Activated naive CD4-positive, alpha-beta T cell treated with anti-CD3 and anti-CD28 coated beads, Interleukin-2, amount 10 ng/mL, durations not matched to agents 7 days and 5 days (primary cell): ENCODE results near the gene DIAPH3.
"Not testable (repeated sequence)": the region's sequence is repeated elsewhere in the genome, so short reads cannot be mapped to it uniquely, and the experiment has no call there.

Experiments
- CTCF ChIA-PET: fragments of 350-600 bp; sonication (Branson Sonifier 250); formaldehyde crosslinking; loops from one replicate; lab custom pipeline; 2021; ENCODE audit warnings: antibody characterized with exemption; lab: Charles Lee
- DNase-seq: peaks from one replicate; pipeline ENCODE4 v3.0.0-alpha.2; 2020
- H3K27ac Mint-ChIP-seq: one replicate; pipeline ENCODE4 v1.8.0; 2021; ENCODE audit warnings: mild to moderate bottlenecking, moderate library complexity, mixed read lengths
- H3K27me3 Mint-ChIP-seq: one replicate; pipeline ENCODE4 v1.8.0; 2021; ENCODE audit warnings: mild to moderate bottlenecking, mixed read lengths
- H3K36me3 Mint-ChIP-seq: one replicate; pipeline ENCODE4 v1.8.0; 2021; ENCODE audit warnings: mixed read lengths
- H3K4me1 Mint-ChIP-seq: one replicate; pipeline ENCODE4 v1.8.0; 2021; ENCODE audit warnings: mixed read lengths
- H3K4me3 Mint-ChIP-seq: one replicate; pipeline ENCODE4 v1.8.0; 2021; ENCODE audit warnings: mild to moderate bottlenecking, moderate library complexity, mixed read lengths
- H3K9me3 Mint-ChIP-seq: one replicate; pipeline ENCODE4 v1.8.0; 2021; ENCODE audit warnings: mixed read lengths

DIAPH3 gene, protein sequence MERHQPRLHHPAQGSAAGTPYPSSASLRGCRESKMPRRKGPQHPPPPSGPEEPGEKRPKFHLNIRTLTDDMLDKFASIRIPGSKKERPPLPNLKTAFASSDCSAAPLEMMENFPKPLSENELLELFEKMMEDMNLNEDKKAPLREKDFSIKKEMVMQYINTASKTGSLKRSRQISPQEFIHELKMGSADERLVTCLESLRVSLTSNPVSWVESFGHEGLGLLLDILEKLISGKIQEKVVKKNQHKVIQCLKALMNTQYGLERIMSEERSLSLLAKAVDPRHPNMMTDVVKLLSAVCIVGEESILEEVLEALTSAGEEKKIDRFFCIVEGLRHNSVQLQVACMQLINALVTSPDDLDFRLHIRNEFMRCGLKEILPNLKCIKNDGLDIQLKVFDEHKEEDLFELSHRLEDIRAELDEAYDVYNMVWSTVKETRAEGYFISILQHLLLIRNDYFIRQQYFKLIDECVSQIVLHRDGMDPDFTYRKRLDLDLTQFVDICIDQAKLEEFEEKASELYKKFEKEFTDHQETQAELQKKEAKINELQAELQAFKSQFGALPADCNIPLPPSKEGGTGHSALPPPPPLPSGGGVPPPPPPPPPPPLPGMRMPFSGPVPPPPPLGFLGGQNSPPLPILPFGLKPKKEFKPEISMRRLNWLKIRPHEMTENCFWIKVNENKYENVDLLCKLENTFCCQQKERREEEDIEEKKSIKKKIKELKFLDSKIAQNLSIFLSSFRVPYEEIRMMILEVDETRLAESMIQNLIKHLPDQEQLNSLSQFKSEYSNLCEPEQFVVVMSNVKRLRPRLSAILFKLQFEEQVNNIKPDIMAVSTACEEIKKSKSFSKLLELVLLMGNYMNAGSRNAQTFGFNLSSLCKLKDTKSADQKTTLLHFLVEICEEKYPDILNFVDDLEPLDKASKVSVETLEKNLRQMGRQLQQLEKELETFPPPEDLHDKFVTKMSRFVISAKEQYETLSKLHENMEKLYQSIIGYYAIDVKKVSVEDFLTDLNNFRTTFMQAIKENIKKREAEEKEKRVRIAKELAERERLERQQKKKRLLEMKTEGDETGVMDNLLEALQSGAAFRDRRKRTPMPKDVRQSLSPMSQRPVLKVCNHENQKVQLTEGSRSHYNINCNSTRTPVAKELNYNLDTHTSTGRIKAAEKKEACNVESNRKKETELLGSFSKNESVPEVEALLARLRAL

GRCh38 chr13:60163478-60164233 lies at the start of gene DIAPH3:
DIAPH3 (minus strand) TSS chr13:60163928; CDS start chr13:60163766, 162 bp downstream.
- CTCF ChIA-PET: no interaction called here
- Mint-ChIP-seq H3K27ac (peak within 1 kb of the TSS; percentile 90), H3K9me3 (no peaks in the 10 kb centered on the region), H3K36me3 (peaks cover 14% of the 10 kb centered on the region), H3K4me3 (peak within 1 kb of the TSS; percentile 81), H3K27me3 (no peaks in the 10 kb centered on the region), H3K4me1 (peaks cover 42% of the 10 kb centered on the region)
- peak; percentile 96 for DNase-seq

DNA sequence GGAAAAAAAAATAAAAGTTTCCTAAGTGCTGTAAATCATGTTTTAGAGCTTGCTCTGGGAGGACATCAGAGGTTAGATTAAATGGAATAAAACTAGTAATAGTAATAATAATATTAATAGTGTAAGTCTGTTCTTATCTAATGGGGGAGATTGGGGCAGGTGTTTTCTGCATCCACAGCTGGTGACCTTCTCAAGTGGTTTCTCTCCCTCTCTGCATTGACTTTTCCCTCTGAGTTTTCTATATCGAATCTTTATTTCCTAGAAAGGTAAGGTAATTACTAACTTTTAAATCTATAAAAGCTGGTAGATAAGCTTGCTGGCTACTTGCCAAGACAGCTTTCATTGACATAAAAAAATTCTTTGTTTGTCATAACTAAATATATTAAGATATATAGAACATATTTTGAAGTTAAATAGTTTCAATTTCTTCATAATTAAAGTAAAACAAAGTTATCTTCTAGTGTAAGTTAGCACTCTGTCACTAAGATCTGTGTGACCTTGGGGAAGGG lies 49.6 kb upstream of the DIAPH3 start:
- no peaks in the 10 kb centered on the region for H3K4me1 Mint-ChIP-seq
- H3K27me3 Mint-ChIP-seq: peaks cover 8% of the 10 kb centered on the region
- H3K36me3 Mint-ChIP-seq: no peaks in the 10 kb centered on the region
- CTCF ChIA-PET: no interaction called here
- H3K9me3 Mint-ChIP-seq: no peaks in the 10 kb centered on the region
- DNase-seq: no peak
- no peak overlapping the region for H3K27ac Mint-ChIP-seq
- H3K4me3 Mint-ChIP-seq: no peak overlapping the region

GRCh38 chr13:60211548-60211947 lies 47.8 kb upstream of the DIAPH3 start:
- Mint-ChIP-seq H3K27me3 (peaks cover 11% of the 10 kb centered on the region), H3K36me3 (no peaks in the 10 kb centered on the region), H3K9me3 (no peaks in the 10 kb centered on the region), H3K4me1 (no peaks in the 10 kb centered on the region), H3K4me3 (no peak overlapping the region), H3K27ac (no peak overlapping the region)
- no peak for DNase-seq
- CTCF ChIA-PET: no interaction called here

DNA sequence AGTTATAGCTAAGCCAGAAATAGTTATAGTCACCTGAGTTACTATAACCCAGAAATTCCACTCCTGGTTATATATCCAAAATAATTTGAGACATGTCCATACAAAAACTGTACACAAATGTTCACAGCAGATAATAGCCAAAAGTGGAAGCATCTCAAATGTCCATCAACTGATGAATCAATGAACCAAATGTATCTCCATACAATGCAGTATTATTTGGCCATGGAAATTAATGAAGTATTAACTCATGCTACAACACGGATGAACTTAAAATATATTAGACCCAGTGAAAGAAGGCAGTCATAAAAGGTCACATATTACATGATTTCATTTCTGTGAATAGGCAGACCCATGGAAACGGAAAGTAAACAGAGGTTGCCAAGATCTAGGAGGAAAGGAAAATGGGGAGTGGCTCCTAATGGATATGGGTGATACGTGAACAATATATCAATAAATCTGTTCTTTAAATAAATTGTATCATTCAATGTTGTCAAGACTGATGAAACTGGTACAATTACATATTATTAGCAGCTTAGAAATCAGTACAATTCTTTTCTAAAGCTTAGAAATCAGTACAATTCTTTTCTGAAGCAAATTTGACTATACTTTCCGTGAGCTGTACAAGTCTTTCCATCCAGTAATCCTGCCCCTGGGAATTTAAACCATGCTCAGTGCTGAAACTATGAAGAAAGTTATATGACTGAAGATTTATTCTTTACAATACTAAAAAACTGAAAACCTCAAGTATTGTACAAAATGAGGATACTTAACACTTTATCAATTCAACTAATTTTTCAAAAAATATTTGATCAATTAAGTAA lies 47.0 kb upstream of the DIAPH3 start:
- Mint-ChIP-seq H3K4me1 (no peaks in the 10 kb centered on the region), H3K27me3 (peaks cover 11% of the 10 kb centered on the region), H3K9me3 (no peaks in the 10 kb centered on the region), H3K27ac (no peak overlapping the region), H3K36me3 (no peaks in the 10 kb centered on the region), H3K4me3 (no peak overlapping the region)
- DNase-seq: no peak
- CTCF ChIA-PET: no interaction called here

GRCh38 chr13:60205499-60205898 lies 41.8 kb upstream of the DIAPH3 start:
- CTCF ChIA-PET, DNase-seq, H3K4me3 Mint-ChIP-seq, H3K27ac Mint-ChIP-seq, H3K4me1 Mint-ChIP-seq, H3K27me3 Mint-ChIP-seq, H3K36me3 Mint-ChIP-seq, H3K9me3 Mint-ChIP-seq: not testable (repeated sequence)

- Mint-ChIP-seq H3K4me3 (no peak overlapping the region), H3K27me3 (no peaks in the 10 kb centered on the region), H3K4me1 (no peaks in the 10 kb centered on the region), H3K36me3 (no peaks in the 10 kb centered on the region), H3K9me3 (no peaks in the 10 kb centered on the region), H3K27ac (no peak overlapping the region)
- no peak for DNase-seq
- CTCF ChIA-PET: no interaction called here
Measured at GRCh38 chr13:60201286-60201685, 37.6 kb upstream of the DIAPH3 start.

DNA sequence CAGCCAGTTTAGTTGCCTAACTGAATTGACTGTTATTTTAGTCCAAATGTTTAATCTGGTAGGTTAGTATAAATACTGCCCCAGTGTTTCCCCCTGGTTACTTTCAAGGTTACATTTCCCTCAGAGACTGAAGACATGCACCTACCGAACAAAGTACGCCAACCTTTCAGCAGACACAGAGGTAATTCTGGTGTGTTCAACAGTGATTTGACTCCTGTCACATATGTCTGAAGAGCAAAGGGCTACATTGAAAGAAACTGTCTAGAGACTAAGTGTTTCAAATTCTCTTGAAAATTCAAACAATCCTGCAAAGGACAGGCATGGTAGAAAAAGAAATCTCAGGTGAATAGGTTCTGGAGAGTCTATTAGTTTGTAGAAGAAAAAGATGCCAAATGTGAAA lies 32.2 kb upstream of the DIAPH3 start:
- not testable (repeated sequence) for H3K27ac Mint-ChIP-seq, H3K27me3 Mint-ChIP-seq

GRCh38 chr13:60182907-60183306 lies 19.2 kb upstream of the DIAPH3 start:
- Mint-ChIP-seq H3K4me1 (no peaks in the 10 kb centered on the region), H3K27me3 (peaks cover 4% of the 10 kb centered on the region), H3K27ac (no peak overlapping the region), H3K4me3 (no peak overlapping the region), H3K9me3 (no peaks in the 10 kb centered on the region), H3K36me3 (no peaks in the 10 kb centered on the region)
- CTCF ChIA-PET: no interaction called here
- DNase-seq: no peak

More for the DNA sequence above, 32.2 kb upstream of the DIAPH3 start:
- H3K36me3 Mint-ChIP-seq, H3K4me1 Mint-ChIP-seq, CTCF ChIA-PET, H3K9me3 Mint-ChIP-seq, DNase-seq, H3K4me3 Mint-ChIP-seq: not testable (repeated sequence)

DNA sequence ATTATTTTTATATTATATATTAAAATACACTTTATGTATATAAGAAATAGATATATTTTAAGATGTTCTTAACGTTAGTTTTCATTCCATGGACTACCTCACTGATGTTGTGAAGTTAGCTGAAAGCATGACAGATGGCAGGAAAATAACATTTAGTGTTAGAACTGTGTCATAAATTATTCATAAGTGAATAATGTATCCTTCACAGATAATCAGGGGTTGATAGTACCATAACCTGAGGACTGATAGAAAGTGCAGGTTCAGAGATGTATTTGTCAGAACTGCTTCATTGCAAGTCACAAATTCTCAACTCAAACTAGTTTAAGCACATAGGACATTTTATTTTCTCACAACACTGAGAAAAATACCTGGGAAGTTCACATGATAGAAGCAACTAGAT lies 14.6 kb upstream of the DIAPH3 start:
- Mint-ChIP-seq H3K27me3 (peaks cover 8% of the 10 kb centered on the region), H3K4me3 (no peak overlapping the region), H3K9me3 (no peaks in the 10 kb centered on the region), H3K4me1 (no peaks in the 10 kb centered on the region), H3K36me3 (no peaks in the 10 kb centered on the region), H3K27ac (no peak overlapping the region)
- CTCF ChIA-PET: no interaction called here
- no peak for DNase-seq

DNA sequence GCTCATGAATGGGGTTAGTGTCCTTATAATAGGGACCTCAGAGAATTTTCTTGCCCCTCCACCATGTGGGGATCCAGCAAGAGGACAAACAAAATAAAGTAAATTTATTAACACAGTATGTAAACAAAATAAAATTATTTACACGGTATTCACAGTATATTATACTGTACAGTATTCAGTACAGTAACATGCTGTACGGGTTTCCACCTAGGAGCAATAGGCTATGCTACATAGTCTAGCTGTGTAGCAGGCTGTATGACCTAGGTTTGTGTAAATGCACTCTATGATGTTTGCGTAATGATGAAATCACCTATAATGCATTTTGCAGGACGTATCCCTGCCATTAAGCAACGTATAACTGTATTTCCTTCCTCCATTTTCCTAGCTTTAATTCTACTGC lies 11.8 kb upstream of the DIAPH3 start:
- no peaks in the 10 kb centered on the region for H3K36me3 Mint-ChIP-seq
- no peaks in the 10 kb centered on the region for H3K4me1 Mint-ChIP-seq
- H3K27ac Mint-ChIP-seq: no peak overlapping the region
- no peak overlapping the region for H3K4me3 Mint-ChIP-seq
- H3K9me3 Mint-ChIP-seq: no peaks in the 10 kb centered on the region
- peaks cover 4% of the 10 kb centered on the region for H3K27me3 Mint-ChIP-seq
- CTCF ChIA-PET: no interaction called here
- no peak for DNase-seq

GRCh38 chr13:60174113-60174512 lies 10.4 kb upstream of the DIAPH3 start:
- Mint-ChIP-seq H3K4me1 (no peaks in the 10 kb centered on the region), H3K9me3 (no peaks in the 10 kb centered on the region), H3K27me3 (peaks cover 4% of the 10 kb centered on the region), H3K27ac (no peak overlapping the region), H3K4me3 (no peak overlapping the region), H3K36me3 (no peaks in the 10 kb centered on the region)
- DNase-seq: no peak
- CTCF ChIA-PET: no interaction called here

- Mint-ChIP-seq H3K4me3 (no peak overlapping the region), H3K4me1 (no peaks in the 10 kb centered on the region), H3K9me3 (no peaks in the 10 kb centered on the region), H3K36me3 (no peaks in the 10 kb centered on the region), H3K27ac (no peak overlapping the region), H3K27me3 (peaks cover 4% of the 10 kb centered on the region)
- DNase-seq: no peak
- CTCF ChIA-PET: no interaction called here
Measured at GRCh38 chr13:60172111-60172510, 8.4 kb upstream of the DIAPH3 start.

GRCh38 chr13:60170414-60170813 lies 6.7 kb upstream of the DIAPH3 start:
- H3K4me1 Mint-ChIP-seq: peaks cover 4% of the 10 kb centered on the region
- CTCF ChIA-PET: no interaction called here
- no peaks in the 10 kb centered on the region for H3K9me3 Mint-ChIP-seq
- no peak for DNase-seq
- H3K27ac Mint-ChIP-seq: no peak overlapping the region
- peaks cover 4% of the 10 kb centered on the region for H3K27me3 Mint-ChIP-seq
- no peaks in the 10 kb centered on the region for H3K36me3 Mint-ChIP-seq
- H3K4me3 Mint-ChIP-seq: no peak overlapping the region
